Ovary (tissue), 9 donors: ENCODE measurements around the gene BZW1. TPM values are rescaled to one million over a fixed set of nuclear protein-coding genes. Genes with fewer than 3 reads are reported as not detected.

Source experiments
- DNase-seq, 5 donors: peaks; one replicate each; pipeline ENCODE4 v3.0.0-alpha.2; 2019 to 2020
- H3K27ac ChIP-seq, 2 donors: fragments of 200-600 bp; one replicate each; pipeline versions ENCODE4 v1.5.1 to v1.8.0; 2019 to 2022
- H3K27me3 ChIP-seq: fragments of 200-600 bp; one replicate; pipeline ENCODE4 v1.8.0; 2022
- H3K36me3 ChIP-seq: fragments of 200-600 bp; sonication (generic); one replicate; pipeline ENCODE4 v1.5.1; 2019
- H3K4me1 ChIP-seq: one replicate; pipeline ENCODE4 v1.8.1; 2013; ENCODE audit warnings: mild to moderate bottlenecking, moderate library complexity; ENCODE audit not compliant: insufficient read depth
- H3K4me3 ChIP-seq: fragments of 200-600 bp; sonication (generic); one replicate; pipeline ENCODE4 v1.5.1; 2017
- H3K9me3 ChIP-seq, 2 donors: fragments of 200-600 bp in 1 of 2; sonication (generic) in 1 of 2; one replicate each; pipeline versions ENCODE4 v1.5.1 to v1.8.1; 2013 to 2019; ENCODE audit warnings: mild to moderate bottlenecking in 1 of 2, moderate library complexity in 1 of 2
- CTCF ChIP-seq, 3 donors: fragments of 450-650 bp in 2 of 3; fragments of 200-600 bp in 1 of 3; IDR thresholded peaks; one replicate each; pipeline versions ENCODE4 v1.5.1 to v1.8.0; 2016 to 2022; ENCODE audit warnings: antibody characterized with exemption in 3 of 3, mild to moderate bottlenecking in 1 of 3
- EP300 ChIP-seq: sonication (generic); formaldehyde crosslinking; IDR thresholded peaks from one replicate; pipeline ENCODE4 v1.6.1; 2017; ENCODE audit warnings: antibody characterized with exemption
- POLR2A ChIP-seq: fragments of 450-650 bp; IDR thresholded peaks from one replicate; pipeline ENCODE4 v1.6.1; 2017; ENCODE audit warnings: antibody characterized with exemption, mild to moderate bottlenecking, moderate library complexity
- WGBS, 3 donors: extraction: QIAGEN DNeasy Blood & Tissue Kit in 1 of 3; methylation state at CpG; one replicate each; pipeline versions ENCODE4 v1.1.5 to v1.1.7; 2013 to 2017; 5-methylcytosine and 5-hydroxymethylcytosine counted together
- intact Hi-C, 4 donors: fragments of 100-400 bp; cut with DNase I; formaldehyde crosslinking; loops; one replicate each; pipeline versions ENCODE4 v1.11.0 to v1.15.1; 2022 to 2023
- polyA plus RNA-seq, 2 donors: library from polyadenylated mRNA; stranded (reverse); fragments of 200-250 nt in 1 of 2; fragments of 350-450 nt in 1 of 2; fragmentation: Illumina TruSeq in 1 of 2; extraction: RNeasy Lipid Tissue Mini Kit (QIAGEN cat#74804) in 1 of 2; gene quantifications; one replicate each; pipeline ENCODE4 v1.2.3, GENCODE V29; 2013 to 2014
- total RNA-seq, 7 donors: library from RNA; depleted of rRNA in 2 of 7; stranded (reverse); fragments of >200 nt in 2 of 7; fragmentation: NEBNext Ultra II Directional in 3 of 7; extraction: Animal tissue kit (Norgen Biotek cat#: 25700) in 3 of 7; gene quantifications; one replicate each; pipeline versions ENCODE4 v1.1.0 to v1.2.4, GENCODE V29; 2016 to 2023
- donor health status: DM: no; HTN: no; CAD: no; lungs with moderate emphysema.
- donor health status: DM: no; HTN: no; CAD: no.
- donor health status: Bipolar disorder and iron deficiency.
- donor health status: DM: yes; HTN: yes; CAD: no.
- donor health status: DM: no; HTN: no; CAD: no.
- donor health status: DM: yes; HTN: yes; CAD: no.

BZW1 gene
- total and polyA plus RNA-seq, 9 donors: 47.0 to 278 (median 134) TPM

DNA sequence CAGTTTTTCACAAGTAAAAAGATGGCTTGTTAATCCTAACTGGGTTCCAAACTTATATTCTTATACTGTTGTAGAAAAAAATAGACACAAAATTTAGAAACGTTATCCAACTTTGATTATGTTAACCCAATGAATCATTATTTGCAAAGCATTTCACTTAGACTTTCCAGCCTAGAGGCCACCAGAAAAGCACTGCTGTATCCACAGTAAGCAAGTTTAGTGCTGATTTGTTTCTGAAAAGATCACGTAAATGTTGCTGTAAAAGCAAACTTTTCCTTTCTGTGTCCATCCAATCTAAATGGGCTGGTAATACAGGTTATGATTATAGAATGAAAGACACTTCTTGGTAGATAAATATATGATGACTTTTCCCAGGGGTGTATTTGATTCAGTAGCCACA, 17.6 kb upstream of the BZW1 start:
- H3K27ac ChIP-seq: no peak overlapping the region
- whole genome bisulfite sequencing, 3 donors: 59 to 73% (median 67%) methylated on average over 2 of the region's 2 CpGs

GRCh38 chr2:200795028-200795440, 16.7 kb upstream of the BZW1 start:
- WGBS, 3 donors: 47 to 58% (median 56%) methylated on average over 8 of the region's 8 CpGs
- Histone ChIP-seq H3K4me1 (peaks cover 5% of the 10 kb centered on the region), H3K9me3 (no peaks in the 10 kb centered on the region), H3K36me3 (no peaks in the 10 kb centered on the region), H3K27ac (peak overlapping the region in 1 of 2 donors; percentile 4), H3K27me3 (no peaks in the 10 kb centered on the region), H3K4me3 (no peak overlapping the region)
- intact Hi-C loops: loop anchor here in 1 of 4 donors (10.0 kb wide), 1 partner anchor 50 kb away; no protein-coding TSS in a partner anchor
- DNase-seq: peak; percentile 33 to 74 (median 66)
- TF ChIP-seq EP300 (peak; percentile 13), CTCF (IDR thresholded peaks at IDR 0.05) (no peak)

More for the DNA sequence above, 17.6 kb upstream of the BZW1 start:
- no peaks in the 10 kb centered on the region for H3K36me3 ChIP-seq
- no peaks in the 10 kb centered on the region for H3K9me3 ChIP-seq
- H3K27me3 ChIP-seq: no peaks in the 10 kb centered on the region
- DNase-seq: no peak
- H3K4me1 ChIP-seq: peaks cover 5% of the 10 kb centered on the region
- intact Hi-C loops: loop anchor here in 1 of 4 donors (10.0 kb wide), 1 partner anchor 49 kb away; no protein-coding TSS in a partner anchor
- no peak overlapping the region for H3K4me3 ChIP-seq
- no peak for TF ChIP-seq CTCF (IDR thresholded peaks at IDR 0.05)

GRCh38 chr2:200796561-200796960, 15.1 kb upstream of the BZW1 start:
- no peaks in the 10 kb centered on the region for H3K36me3 ChIP-seq
- no peak for DNase-seq
- H3K27ac ChIP-seq: no peak overlapping the region
- intact Hi-C loops: loop anchor here in 1 of 4 donors (10.0 kb wide), 1 partner anchor 52 kb away; no protein-coding TSS in a partner anchor
- no peaks in the 10 kb centered on the region for H3K27me3 ChIP-seq
- H3K4me3 ChIP-seq: no peak overlapping the region
- H3K9me3 ChIP-seq: no peaks in the 10 kb centered on the region
- peaks cover 5% of the 10 kb centered on the region for H3K4me1 ChIP-seq
- no peak for TF ChIP-seq CTCF (IDR thresholded peaks at IDR 0.05)
- no peak for TF ChIP-seq EP300
- TF ChIP-seq POLR2A: no peak
- 50 to 79% (median 76%) methylated on average over 1 of the region's 1 CpG for WGBS, 3 donors

DNA sequence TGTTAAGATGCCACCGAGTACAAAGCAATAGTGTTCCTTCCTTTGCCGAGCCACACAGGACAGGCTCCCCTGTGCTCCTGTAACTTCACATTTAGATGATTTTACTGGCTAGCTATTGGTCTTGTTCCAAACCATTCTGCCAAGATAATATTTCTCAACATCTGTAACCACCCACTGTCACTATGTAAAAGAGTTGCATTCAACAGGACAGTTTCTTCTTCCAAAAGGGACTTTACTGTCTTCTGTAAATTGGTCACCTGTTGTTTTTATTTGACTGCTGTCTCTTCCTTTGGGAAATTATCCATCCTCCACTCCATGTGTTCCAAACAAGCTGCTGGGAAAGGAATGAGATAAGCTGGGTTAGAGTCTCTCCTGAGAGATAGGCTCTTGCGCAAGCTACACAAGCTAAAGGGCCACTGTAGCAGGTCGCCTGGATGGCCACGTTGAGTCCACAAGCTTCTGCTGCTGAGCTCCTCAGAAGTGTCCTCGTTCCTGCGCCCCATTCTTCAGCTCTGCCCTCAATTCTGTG, 14.4 kb upstream of the BZW1 start:
- intact Hi-C loops: loop anchor here in 1 of 4 donors (10.0 kb wide), 1 partner anchor 53 kb away; no protein-coding TSS in a partner anchor

More for the DNA sequence above, 14.4 kb upstream of the BZW1 start:
- H3K36me3 ChIP-seq: no peaks in the 10 kb centered on the region
- H3K9me3 ChIP-seq: no peaks in the 10 kb centered on the region
- H3K4me3 ChIP-seq: no peak overlapping the region
- peaks cover 5% of the 10 kb centered on the region for H3K4me1 ChIP-seq
- TF ChIP-seq CTCF (IDR thresholded peaks at IDR 0.05): no peak
- TF ChIP-seq POLR2A: no peak
- TF ChIP-seq EP300: no peak
- DNase-seq: peak in 2 of 5 donors; percentile 47 to 56
- no peak overlapping the region for H3K27ac ChIP-seq
- H3K27me3 ChIP-seq: no peaks in the 10 kb centered on the region
- 67 to 69% (median 67%) methylated on average over 7 of the region's 7 CpGs for WGBS, 3 donors
